ENCODE measurements around the gene SENP7.

- TF ChIP-seq CTCF (conservative IDR thresholded peaks at IDR 0.05; ENCODE audit: low read length) = no peak
- no peak for TF ChIP-seq EZH2phosphoT487 (IDR thresholded peaks at IDR 0.05; ENCODE audit: borderline replicate concordance, low read depth, low read length)
These were observed 202.0 kb downstream of the SENP7 start for GRCh38 chr3:101310978-101311375.
